Ovary (tissue), 9 donors: ENCODE results near the gene KATNBL1. TPM values are rescaled to one million over a fixed set of nuclear protein-coding genes. Genes with fewer than 3 reads are reported as not detected.

ENCODE experiments used
- DNase-seq, 5 donors: peaks; one replicate each; pipeline ENCODE4 v3.0.0-alpha.2; 2019 to 2020
- H3K27ac ChIP-seq, 2 donors: fragments of 200-600 bp; one replicate each; pipeline versions ENCODE4 v1.5.1 to v1.8.0; 2019 to 2022
- H3K27me3 ChIP-seq: fragments of 200-600 bp; one replicate; pipeline ENCODE4 v1.8.0; 2022
- H3K36me3 ChIP-seq: fragments of 200-600 bp; sonication (generic); one replicate; pipeline ENCODE4 v1.5.1; 2019
- H3K4me1 ChIP-seq: one replicate; pipeline ENCODE4 v1.8.1; 2013; ENCODE audit warnings: mild to moderate bottlenecking, moderate library complexity; ENCODE audit not compliant: insufficient read depth
- H3K4me3 ChIP-seq: fragments of 200-600 bp; sonication (generic); one replicate; pipeline ENCODE4 v1.5.1; 2017
- H3K9me3 ChIP-seq, 2 donors: fragments of 200-600 bp in 1 of 2; sonication (generic) in 1 of 2; one replicate each; pipeline versions ENCODE4 v1.5.1 to v1.8.1; 2013 to 2019; ENCODE audit warnings: mild to moderate bottlenecking in 1 of 2, moderate library complexity in 1 of 2
- EP300 ChIP-seq: sonication (generic); formaldehyde crosslinking; IDR thresholded peaks from one replicate; pipeline ENCODE4 v1.6.1; 2017; ENCODE audit warnings: antibody characterized with exemption
- POLR2A ChIP-seq: fragments of 450-650 bp; IDR thresholded peaks from one replicate; pipeline ENCODE4 v1.6.1; 2017; ENCODE audit warnings: antibody characterized with exemption, mild to moderate bottlenecking, moderate library complexity
- WGBS, 3 donors: extraction: QIAGEN DNeasy Blood & Tissue Kit in 1 of 3; methylation state at CpG; one replicate each; pipeline versions ENCODE4 v1.1.5 to v1.1.7; 2013 to 2017; 5-methylcytosine and 5-hydroxymethylcytosine counted together
- intact Hi-C, 4 donors: fragments of 100-400 bp; cut with DNase I; formaldehyde crosslinking; loops; one replicate each; pipeline versions ENCODE4 v1.11.0 to v1.15.1; 2022 to 2023
- polyA plus RNA-seq, 2 donors: library from polyadenylated mRNA; stranded (reverse); fragments of 200-250 nt in 1 of 2; fragments of 350-450 nt in 1 of 2; fragmentation: Illumina TruSeq in 1 of 2; extraction: RNeasy Lipid Tissue Mini Kit (QIAGEN cat#74804) in 1 of 2; gene quantifications; one replicate each; pipeline ENCODE4 v1.2.3, GENCODE V29; 2013 to 2014
- total RNA-seq, 7 donors: library from RNA; depleted of rRNA in 2 of 7; stranded (reverse); fragments of >200 nt in 2 of 7; fragmentation: NEBNext Ultra II Directional in 3 of 7; extraction: Animal tissue kit (Norgen Biotek cat#: 25700) in 3 of 7; gene quantifications; one replicate each; pipeline versions ENCODE4 v1.1.0 to v1.2.4, GENCODE V29; 2016 to 2023
- TF ChIP-seq, protein P1 (sequence below), 3 donors: fragments of 450-650 bp in 2 of 3; fragments of 200-600 bp in 1 of 3; IDR thresholded peaks; one replicate each; pipeline versions ENCODE4 v1.5.1 to v1.8.0; 2016 to 2022; ENCODE audit warnings: antibody characterized with exemption in 3 of 3, mild to moderate bottlenecking in 1 of 3
- donor health status: DM: no; HTN: no; CAD: no; lungs with moderate emphysema.
- donor health status: DM: no; HTN: no; CAD: no.
- donor health status: Bipolar disorder and iron deficiency.
- donor health status: DM: yes; HTN: yes; CAD: no.
- donor health status: DM: no; HTN: no; CAD: no.
- donor health status: DM: yes; HTN: yes; CAD: no.

Gene KATNBL1
- total and polyA plus RNA-seq, 9 donors = 12.9 to 52.2 (median 31.1) TPM

DNA sequence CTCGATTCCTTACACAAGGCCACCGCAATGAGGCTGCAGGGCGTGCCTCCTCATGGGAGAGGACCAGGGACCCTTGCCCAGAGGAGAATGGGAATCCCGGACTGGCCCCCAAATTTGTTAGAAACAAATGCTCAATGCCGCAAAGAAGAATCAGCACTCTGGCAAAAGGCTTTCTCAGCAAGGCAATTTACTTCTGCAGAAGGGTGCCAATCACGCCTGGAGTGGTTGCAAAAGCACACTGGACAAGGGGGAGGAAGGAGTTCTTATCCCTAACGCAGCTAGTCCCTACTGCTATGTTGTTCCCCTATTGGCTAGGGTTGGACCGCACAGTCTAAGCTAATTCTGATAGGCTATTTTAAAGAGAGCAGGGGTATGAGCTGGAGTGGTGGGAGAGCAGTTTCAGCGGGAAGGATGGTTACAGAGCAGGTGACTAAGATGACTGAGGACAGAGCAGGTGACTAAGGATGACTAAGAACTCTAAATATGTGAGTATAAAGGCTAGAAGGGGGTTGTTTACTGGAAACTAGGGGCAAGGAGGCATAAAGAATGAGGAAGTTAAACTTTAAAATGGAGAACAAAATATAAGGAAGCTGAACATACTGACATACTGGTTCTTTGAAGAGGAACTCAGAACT lies 48.5 kb downstream of the KATNBL1 start:
- intact Hi-C loops = no loop called here
- no peaks in the 10 kb centered on the region for H3K9me3 ChIP-seq
- DNase-seq = no peak
- no peak overlapping the region for H3K27ac ChIP-seq
- WGBS, 3 donors = 87 to 99% (median 93%) methylated on average over 9 of the region's 9 CpGs
- TF ChIP-seq EP300 (no peak), POLR2A (no peak)
- TF ChIP-seq, protein P1, sequence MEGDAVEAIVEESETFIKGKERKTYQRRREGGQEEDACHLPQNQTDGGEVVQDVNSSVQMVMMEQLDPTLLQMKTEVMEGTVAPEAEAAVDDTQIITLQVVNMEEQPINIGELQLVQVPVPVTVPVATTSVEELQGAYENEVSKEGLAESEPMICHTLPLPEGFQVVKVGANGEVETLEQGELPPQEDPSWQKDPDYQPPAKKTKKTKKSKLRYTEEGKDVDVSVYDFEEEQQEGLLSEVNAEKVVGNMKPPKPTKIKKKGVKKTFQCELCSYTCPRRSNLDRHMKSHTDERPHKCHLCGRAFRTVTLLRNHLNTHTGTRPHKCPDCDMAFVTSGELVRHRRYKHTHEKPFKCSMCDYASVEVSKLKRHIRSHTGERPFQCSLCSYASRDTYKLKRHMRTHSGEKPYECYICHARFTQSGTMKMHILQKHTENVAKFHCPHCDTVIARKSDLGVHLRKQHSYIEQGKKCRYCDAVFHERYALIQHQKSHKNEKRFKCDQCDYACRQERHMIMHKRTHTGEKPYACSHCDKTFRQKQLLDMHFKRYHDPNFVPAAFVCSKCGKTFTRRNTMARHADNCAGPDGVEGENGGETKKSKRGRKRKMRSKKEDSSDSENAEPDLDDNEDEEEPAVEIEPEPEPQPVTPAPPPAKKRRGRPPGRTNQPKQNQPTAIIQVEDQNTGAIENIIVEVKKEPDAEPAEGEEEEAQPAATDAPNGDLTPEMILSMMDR (IDR thresholded peaks at IDR 0.05) = no peak
- H3K27me3 ChIP-seq = no peaks in the 10 kb centered on the region
- H3K4me3 ChIP-seq = no peak overlapping the region
- no peaks in the 10 kb centered on the region for H3K4me1 ChIP-seq
- H3K36me3 ChIP-seq = no peaks in the 10 kb centered on the region

DNA sequence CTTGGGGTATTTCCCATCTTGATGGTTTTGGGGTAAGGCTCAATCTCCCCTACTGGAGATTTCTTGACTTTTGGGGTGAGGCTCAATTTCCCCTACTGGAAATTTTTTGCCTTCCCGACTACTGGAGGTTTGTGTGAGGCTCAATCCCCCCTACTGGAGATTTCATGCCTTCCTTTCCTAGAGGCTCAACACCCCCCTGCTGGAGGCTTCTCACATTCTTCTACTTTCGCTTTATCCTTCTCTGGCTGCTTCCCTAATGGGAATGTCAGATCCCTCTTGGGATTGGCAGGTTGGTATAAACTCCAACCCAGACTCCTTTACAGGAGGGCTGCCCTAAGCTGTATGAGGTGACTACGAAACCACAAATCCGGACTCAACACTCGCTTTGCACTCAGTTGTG lies 49.2 kb downstream of the KATNBL1 start:
- Histone ChIP-seq H3K27ac (no peak overlapping the region), H3K4me1 (no peaks in the 10 kb centered on the region), H3K27me3 (no peaks in the 10 kb centered on the region), H3K9me3 (no peaks in the 10 kb centered on the region), H3K4me3 (no peak overlapping the region), H3K36me3 (no peaks in the 10 kb centered on the region)
- TF ChIP-seq EP300 = no peak
- no peak for DNase-seq
- intact Hi-C loops = no loop called here
- WGBS, 3 donors = 98 to 99% (median 98%) methylated on average over 5 of the region's 5 CpGs

DNA sequence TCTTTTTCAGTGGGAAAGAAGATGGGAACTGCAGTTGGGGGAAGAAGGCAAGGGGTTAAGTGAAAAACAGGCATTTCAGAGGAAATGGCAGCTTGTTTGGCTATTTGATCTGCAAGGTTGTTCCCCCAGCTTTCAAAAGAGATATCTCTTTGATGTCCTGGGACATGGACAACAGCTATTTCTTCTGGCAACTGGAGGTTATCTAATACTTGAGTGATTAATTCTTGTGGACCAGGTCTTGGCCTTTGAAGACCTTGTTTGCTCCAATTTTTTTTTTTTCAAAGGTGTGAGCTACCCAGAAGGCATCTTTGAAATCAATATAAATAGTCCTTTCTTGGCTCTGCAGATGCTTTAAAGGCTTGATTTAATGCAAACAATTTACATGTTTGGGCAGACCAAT lies 51.5 kb downstream of the KATNBL1 start:
- no peak overlapping the region for H3K27ac ChIP-seq
- H3K4me3 ChIP-seq = no peak overlapping the region
- no peaks in the 10 kb centered on the region for H3K4me1 ChIP-seq
- intact Hi-C loops = no loop called here
- DNase-seq = no peak
- TF ChIP-seq, protein P1 (IDR thresholded peaks at IDR 0.05) = no peak
- no peak for TF ChIP-seq POLR2A
- H3K36me3 ChIP-seq = no peaks in the 10 kb centered on the region
- no peaks in the 10 kb centered on the region for H3K27me3 ChIP-seq
- H3K9me3 ChIP-seq = peaks cover 0 to 3% of the 10 kb centered on the region in 2 donors

DNA sequence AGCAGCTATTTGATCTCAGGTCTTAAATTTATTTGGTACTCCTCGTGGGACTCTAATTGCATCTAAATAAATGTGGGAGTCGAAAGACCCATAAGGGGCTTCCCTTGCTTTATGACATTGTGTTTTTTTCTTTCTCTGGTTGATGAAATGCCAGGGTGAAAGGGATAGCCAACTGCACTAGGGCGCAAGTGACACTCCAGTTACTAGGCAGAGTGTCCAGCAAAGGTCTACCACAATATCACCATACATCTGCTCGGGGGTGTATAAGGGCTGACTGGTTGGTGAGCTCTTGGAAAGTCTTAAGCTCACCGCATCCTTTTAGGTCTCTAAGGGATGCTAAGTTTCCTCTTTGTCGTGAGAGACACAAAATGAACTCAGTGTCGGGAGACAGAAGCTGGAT lies 54.0 kb downstream of the KATNBL1 start:
- Histone ChIP-seq H3K4me1 (no peaks in the 10 kb centered on the region), H3K27me3 (no peaks in the 10 kb centered on the region), H3K27ac (no peak overlapping the region), H3K36me3 (no peaks in the 10 kb centered on the region), H3K4me3 (no peak overlapping the region), H3K9me3 (peaks cover 0 to 3% of the 10 kb centered on the region in 2 donors)
- WGBS, 3 donors = 90 to 97% (median 96%) methylated on average over 7 of the region's 7 CpGs
- DNase-seq = no peak
- intact Hi-C loops = no loop called here
- TF ChIP-seq POLR2A (no peak), EP300 (no peak)
- TF ChIP-seq, protein P1 (IDR thresholded peaks at IDR 0.05) = no peak

DNA sequence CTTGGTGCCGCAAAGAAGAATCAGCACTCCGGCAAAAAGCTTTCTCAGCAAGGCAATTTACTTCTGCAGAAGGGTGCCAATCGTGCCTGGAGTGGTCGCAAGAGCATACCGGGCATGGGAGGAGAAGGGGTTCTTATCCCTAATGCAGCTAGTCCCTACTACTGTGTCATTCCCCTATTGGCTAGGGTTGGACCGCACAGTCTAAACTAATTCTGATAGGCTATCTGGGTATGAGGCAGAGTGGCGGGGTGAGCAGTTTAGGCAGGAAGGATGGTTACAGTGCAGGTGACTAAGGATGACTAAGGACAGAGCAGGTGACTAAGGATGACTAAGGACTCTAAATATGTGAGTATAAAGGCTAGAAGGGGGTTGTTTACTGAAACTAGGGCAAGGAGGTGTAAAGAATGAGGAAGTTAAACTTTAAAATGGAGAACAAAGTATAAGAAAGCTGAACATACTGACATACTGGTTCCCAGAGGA lies 55.1 kb downstream of the KATNBL1 start:
- no peak overlapping the region for H3K4me3 ChIP-seq
- H3K27me3 ChIP-seq = no peaks in the 10 kb centered on the region
- no peaks in the 10 kb centered on the region for H3K4me1 ChIP-seq
- no peak overlapping the region for H3K27ac ChIP-seq
- intact Hi-C loops = no loop called here
- 89 to 98% (median 98%) methylated on average over 7 of the region's 7 CpGs for WGBS, 3 donors
- H3K9me3 ChIP-seq = peaks cover 0 to 3% of the 10 kb centered on the region in 2 donors
- H3K36me3 ChIP-seq = no peaks in the 10 kb centered on the region
- no peak for DNase-seq
- TF ChIP-seq EP300 = no peak
- TF ChIP-seq, protein P1 (IDR thresholded peaks at IDR 0.05) = no peak
- TF ChIP-seq POLR2A = no peak
